Ishikawa (cell line): ENCODE data around the gene ETV3.

Experiments
- CEBPB ChIP-seq: IDR thresholded peaks from 2 replicates; pipeline ENCODE4 v1.6.1; 2012
- CREB1 ChIP-seq: IDR thresholded peaks from 2 replicates; pipeline ENCODE4 v1.6.1; 2012; ENCODE audit warnings: low read depth
- EGR1 ChIP-seq: IDR thresholded peaks from 2 replicates; pipeline ENCODE4 v1.6.1; 2012
- EP300 ChIP-seq: IDR thresholded peaks from 2 replicates; pipeline ENCODE4 v1.6.1; 2012; ENCODE audit warnings: borderline replicate concordance
- FOXM1 ChIP-seq: IDR thresholded peaks from 2 replicates; pipeline ENCODE4 v1.6.1; 2012; ENCODE audit warnings: low read depth, borderline replicate concordance
- NFIC ChIP-seq: IDR thresholded peaks from 2 replicates; pipeline ENCODE4 v1.6.1; 2012
- RAD21 ChIP-seq: IDR thresholded peaks from 2 replicates; pipeline ENCODE4 v1.6.1; 2012; ENCODE audit warnings: low read depth
- REST ChIP-seq: IDR thresholded peaks from 2 replicates; pipeline ENCODE4 v1.6.1; 2012; ENCODE audit warnings: low read depth, mild to moderate bottlenecking
- TAF1 ChIP-seq: IDR thresholded peaks from 2 replicates; pipeline ENCODE4 v1.6.1; 2012; ENCODE audit warnings: low read depth, mild to moderate bottlenecking
- TCF12 ChIP-seq: IDR thresholded peaks from 2 replicates; pipeline ENCODE4 v1.6.1; 2012; ENCODE audit warnings: low read depth
- TEAD4 ChIP-seq: IDR thresholded peaks from 2 replicates; pipeline ENCODE4 v1.6.1; 2012
- USF1 ChIP-seq: IDR thresholded peaks from 2 replicates; pipeline ENCODE4 v1.6.1; 2012
- YY1 ChIP-seq: IDR thresholded peaks from 2 replicates; pipeline ENCODE4 v1.6.1; 2012; ENCODE audit warnings: low read depth
- ZBTB7A ChIP-seq: IDR thresholded peaks from 2 replicates; pipeline ENCODE4 v1.6.1; 2012; ENCODE audit warnings: low read depth
- TF ChIP-seq, protein P1 (sequence below): IDR thresholded peaks from 2 replicates; pipeline ENCODE4 v1.6.1; 2012

ETV3 gene

DNA sequence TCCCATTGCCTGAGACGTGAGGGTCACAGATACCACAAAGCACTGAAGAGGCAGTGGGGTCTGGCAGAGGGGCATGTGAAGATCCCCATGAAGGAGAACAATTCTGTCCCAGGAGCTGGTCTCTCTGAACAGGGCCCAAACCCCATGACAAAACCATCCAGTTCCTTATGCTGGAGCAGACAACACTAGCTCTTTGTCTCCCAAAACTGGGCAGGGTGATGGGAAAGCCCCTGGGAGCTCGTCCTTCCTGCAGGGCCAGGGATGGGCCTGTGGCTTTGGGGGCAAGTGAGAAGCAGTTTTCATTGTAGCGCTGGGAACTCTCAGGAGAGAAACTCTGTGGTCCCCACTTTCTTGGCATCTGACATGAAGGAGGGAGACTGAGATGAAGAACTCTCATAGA is 47.4 kb downstream of the ETV3 start:
- no peak for TF ChIP-seq TAF1
- TF ChIP-seq CREB1: no peak

DNA sequence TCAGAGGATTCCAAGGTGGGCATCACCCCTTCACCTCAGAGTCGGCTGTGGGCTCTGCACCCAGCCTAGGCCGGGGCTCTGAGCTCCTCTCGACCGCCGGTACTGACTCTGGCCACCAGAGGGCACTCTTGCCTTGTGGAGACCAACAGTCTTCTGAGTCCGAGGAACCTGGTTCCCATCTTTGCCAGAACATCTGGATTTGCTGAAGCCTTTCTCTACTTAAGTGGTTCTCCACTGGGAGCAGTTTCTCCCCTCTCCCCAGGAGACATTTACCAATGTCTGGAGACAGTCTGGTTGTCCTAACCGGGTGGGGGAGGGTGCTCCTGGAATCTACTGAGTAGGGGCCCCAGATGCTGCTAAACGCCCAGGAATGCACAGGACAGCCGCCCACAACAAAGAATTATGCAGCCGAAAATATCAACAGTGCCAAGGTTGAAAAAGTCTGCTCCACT is 48.0 kb downstream of the ETV3 start:
- TF ChIP-seq FOXM1: no peak
- peak; percentile 95 for TF ChIP-seq RAD21

- no peak for TF ChIP-seq EP300
- TF ChIP-seq, protein P1, sequence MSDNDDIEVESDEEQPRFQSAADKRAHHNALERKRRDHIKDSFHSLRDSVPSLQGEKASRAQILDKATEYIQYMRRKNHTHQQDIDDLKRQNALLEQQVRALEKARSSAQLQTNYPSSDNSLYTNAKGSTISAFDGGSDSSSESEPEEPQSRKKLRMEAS: no peak
- no peak for TF ChIP-seq RAD21
Measured at GRCh38 chr1:157089789-157090188, 48.4 kb downstream of the ETV3 start.

GRCh38 chr1:157088607-157089006 is 49.6 kb downstream of the ETV3 start:
- no peak for TF ChIP-seq REST
- TF ChIP-seq CEBPB: no peak
- no peak for TF ChIP-seq NFIC
- TF ChIP-seq, protein P1: no peak
- no peak for TF ChIP-seq ZBTB7A
- TF ChIP-seq TEAD4: no peak
- no peak for TF ChIP-seq EGR1
- no peak for TF ChIP-seq TCF12
- no peak for TF ChIP-seq RAD21
- no peak for TF ChIP-seq TAF1
- TF ChIP-seq CREB1: no peak
- no peak for TF ChIP-seq YY1
- no peak for TF ChIP-seq FOXM1
- TF ChIP-seq EP300: no peak
- TF ChIP-seq USF1: no peak

DNA sequence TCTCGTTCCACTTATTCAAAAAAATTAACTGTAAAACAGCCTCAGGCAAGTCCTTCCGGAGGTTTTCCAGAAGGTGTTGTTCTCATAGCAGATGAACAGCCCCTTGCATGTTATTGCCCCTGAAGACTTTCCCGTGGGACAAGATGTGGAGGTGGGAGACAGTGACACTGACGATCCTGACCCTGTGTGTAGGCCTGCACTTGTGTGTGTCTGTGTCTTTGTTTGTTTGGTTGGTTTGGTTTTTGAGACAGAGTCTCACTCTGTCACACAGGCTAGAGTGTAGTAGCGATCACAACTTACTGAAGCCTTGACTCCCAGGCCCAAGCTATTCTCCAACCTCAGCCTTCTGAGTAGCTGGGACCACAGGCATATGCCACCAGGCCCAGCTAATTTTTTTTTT is 51.2 kb downstream of the ETV3 start:
- TF ChIP-seq RAD21 (no peak), EP300 (no peak), FOXM1 (no peak), CREB1 (no peak), ZBTB7A (no peak), USF1 (no peak), TAF1 (no peak), REST (no peak)
- TF ChIP-seq, protein P1: no peak

DNA sequence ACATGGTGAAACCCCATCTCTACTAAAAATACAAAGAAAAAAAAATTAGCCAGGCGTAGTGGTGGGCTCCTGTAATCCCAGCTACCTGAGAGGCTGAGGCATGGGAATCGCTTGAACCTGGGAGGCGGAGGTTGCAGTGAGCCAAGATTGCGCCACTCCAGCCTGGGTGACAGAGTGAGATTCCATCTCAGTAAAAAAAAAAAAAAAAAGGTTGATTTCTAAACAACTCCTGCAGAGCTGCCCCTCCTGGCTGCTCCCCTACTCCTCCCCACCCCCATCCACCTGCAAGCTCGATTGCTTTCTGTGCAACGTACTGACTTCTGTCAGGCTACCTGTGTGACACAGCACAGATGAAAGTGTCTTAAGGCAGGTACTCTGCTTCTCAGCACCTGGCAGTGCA is 51.9 kb downstream of the ETV3 start:
- TF ChIP-seq EGR1: no peak
- TF ChIP-seq CREB1: no peak
- no peak for TF ChIP-seq FOXM1
- TF ChIP-seq YY1: no peak
- TF ChIP-seq TAF1: no peak
- no peak for TF ChIP-seq ZBTB7A
- no peak for TF ChIP-seq EP300
- TF ChIP-seq USF1: no peak
- TF ChIP-seq REST: no peak
- TF ChIP-seq TCF12: no peak
- TF ChIP-seq, protein P1: no peak
